Lung microvascular endothelial cell (primary cell): ENCODE measurements around the gene IRF3. TPM values are rescaled to one million over a fixed set of nuclear protein-coding genes. Genes with fewer than 3 reads are reported as not detected.
"Not testable (repeated sequence)": the region's sequence is repeated elsewhere in the genome, so short reads cannot be mapped to it uniquely, and the experiment has no call there.

ENCODE experiments used
- DNase-seq, 2 donors: peaks; one replicate each; pipeline versions ENCODE4 v3.0.0 to v3.0.0-alpha.2; 2010; ENCODE audit warnings: low read depth in 2 of 2
- total RNA-seq: library from RNA; depleted of rRNA; stranded (reverse); fragments of >200 nt; gene quantifications from 2 replicates; pipeline ENCODE4 v1.2.1, GENCODE V29; 2014

Gene IRF3
- total RNA-seq, 1 donor from 2014 or later = 43.1 TPM

DNA sequence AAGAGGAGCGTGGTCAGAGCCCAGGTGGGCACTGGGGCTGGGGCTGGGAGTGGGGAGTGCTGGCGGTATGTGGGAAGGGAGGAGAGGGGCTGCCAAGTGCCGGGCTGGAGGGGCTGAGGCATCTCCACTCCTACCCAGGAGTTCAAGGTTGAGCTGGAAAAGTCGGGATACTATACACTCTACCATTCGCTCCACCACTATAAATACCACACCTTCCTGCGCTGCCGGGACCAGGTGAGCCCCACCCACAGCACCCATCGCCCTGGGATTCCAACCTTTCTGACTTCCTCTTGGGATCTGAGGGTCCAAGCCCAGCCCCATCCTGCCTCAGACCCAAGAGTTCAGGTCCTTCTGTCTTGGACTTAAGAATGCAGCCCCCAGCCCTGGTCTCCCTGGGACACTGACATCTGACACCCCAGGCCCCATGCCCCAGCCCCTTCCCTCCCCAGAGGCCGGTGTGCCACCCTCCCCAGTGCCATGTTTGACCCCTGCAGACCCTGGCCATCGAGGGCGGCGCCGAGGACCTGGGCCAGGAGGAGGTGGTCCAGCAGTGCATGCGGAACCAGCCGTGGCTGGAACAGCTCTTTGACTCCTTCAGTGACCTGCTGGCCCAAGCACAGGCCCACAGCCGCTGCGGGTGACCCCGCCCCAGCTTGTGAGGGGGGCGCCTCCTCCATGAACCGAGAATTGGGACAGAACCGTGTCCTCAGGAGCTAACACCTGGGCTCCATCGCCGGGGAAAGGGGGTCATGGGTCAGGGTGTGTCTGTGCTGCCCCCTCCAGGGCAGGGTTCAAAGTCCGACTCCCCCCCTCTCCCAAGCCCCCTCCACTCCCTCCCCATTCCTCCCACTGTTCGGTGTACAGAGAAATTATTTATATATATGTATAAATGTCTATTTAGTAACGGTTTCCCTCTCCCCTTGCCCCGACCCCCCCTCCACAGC is 40.4 kb downstream of the IRF3 start:
- no peak for DNase-seq

DNA sequence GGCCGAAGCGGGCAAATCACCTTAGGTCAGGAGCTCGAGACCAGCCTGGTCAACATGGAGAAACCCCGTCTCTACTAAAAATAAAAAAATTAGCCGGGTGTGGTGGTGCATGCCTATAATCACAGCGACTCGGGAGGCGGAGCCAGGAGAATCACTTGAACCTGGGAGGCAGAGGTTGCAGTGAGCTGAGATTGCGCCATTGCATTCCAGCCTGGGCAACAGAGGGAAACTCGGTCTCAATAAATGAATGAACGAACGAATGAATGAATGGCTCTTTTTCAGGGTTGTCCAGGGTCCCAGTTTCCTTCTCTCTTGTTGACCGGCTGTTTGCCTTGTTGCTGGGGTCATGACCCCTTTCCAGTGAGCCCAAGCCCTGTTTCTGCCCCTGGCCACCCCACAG is 47.8 kb downstream of the IRF3 start:
- not testable (repeated sequence) for DNase-seq

DNA sequence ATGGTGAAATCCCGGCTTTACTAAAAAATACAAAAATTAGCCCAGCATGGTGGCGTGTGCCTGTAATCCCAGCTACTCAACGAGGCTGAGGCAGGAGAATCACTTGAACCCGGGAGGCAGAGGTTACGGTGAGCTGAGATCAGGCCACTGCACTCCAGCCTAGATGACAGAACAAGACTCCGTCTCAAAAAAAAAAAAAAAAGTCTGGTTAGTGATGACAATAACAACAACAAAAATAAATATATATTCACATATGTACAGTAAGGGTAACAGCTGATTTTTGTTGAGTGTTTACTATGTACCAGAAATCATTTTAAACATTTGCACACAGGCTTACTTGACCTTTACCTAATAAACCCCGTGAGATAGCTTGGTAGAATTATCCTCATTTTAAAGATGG is 48.7 kb downstream of the IRF3 start:
- no peak for DNase-seq

DNA sequence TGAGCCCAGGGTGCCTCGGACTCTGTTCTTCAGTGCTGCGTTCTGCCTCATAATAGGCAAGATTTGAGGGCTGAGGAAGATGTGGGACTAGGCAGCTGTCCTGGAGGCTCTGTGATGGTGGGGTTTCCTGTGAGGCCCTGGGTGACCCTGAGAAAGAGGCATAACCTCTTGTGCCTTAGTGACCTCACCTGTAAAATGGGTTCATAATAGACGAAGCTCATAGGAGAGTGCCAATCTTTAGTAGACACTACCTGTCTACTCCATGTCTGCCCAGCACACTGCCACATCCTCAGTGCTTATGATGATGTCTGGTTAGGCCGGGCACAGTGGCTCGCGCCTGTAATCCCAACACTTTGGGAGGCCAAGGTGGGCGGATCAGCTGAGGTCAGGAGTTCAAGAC is 49.1 kb downstream of the IRF3 start:
- no peak for DNase-seq

DNA sequence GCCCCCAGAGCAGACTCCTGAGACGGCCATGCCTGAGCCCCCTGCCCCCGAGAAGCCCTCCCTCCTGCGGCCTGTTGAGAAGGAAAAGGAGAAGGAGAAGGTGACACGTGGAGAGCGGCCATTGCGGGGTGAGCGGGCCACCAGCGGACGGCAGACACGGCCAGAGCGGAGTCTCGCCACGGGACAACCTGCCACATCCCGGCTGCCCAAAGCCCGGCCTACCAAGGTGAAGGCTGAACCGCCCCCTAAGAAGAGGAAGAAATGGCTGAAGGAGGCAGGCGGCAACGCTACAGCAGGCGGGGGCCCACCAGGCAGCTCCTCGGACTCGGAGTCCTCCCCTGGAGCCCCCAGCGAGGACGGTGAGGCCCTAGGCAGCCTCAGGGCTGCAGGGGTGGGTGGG is 49.8 kb downstream of the IRF3 start:
- no peak for DNase-seq

DNA sequence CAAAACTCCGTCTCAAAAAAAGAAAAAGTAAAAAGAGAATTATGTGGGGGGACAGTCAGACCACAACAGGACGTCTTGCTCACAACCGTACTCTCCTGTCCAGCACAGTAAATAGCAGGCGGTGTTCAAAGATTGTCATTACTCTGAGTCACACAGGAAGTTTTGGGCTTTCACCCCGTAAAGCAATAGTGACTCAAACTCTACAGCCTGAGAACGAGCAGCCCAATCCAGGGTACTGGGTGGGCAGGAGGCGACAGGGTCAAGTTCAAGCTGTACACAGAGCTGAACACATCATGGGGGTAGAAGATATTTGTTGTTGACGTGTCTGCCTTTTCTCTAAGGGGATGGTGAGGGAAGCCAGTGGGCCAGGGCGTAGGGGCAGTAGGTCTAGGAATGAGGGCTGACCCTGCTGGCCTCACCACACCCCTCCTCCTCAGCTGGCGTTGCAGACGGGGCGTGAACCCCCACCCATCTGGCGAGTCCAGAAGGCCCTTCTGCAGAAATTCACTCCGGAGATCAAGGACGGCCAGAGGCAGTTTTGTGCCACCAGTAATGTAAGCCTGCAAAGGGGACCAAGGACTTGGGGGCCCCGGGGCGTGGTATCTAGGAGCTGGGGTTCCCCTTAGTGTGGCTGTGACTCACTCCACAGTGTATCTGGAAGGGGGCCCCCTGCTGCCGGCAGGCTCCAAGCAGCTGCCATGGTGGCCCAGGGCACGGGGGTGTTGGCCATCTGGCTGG is 51.4 kb downstream of the IRF3 start:
- peak; percentile 64 to 95 for DNase-seq

DNA sequence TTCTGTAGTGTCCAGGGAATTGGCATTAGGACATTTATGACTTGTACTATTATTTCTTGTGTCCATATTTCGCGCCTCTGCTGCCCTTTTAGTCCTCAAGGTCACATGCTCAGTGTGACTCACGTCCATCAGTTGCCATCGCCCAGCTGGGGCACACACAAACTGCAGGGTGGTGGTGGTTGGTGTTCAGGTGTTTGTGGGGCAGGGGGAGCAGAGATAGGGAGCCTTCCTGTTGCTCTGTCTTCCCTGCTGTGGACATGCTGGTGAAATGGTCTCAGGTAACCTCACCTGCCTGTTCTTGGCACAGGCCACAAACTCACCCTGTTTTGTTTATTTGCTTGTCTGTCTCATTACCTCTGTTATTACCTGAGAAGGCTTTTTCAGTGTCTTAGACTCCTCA is 52.3 kb downstream of the IRF3 start:
- DNase-seq = peak; percentile 58 to 73

Other genes with a start within 250 kb of the IRF3 start
- gene PTH2, start 242.4 kb downstream of the IRF3 start, total RNA-seq = not detected in 2 replicates
- gene GFY, start 240.5 kb downstream of the IRF3 start, total RNA-seq = not detected in 2 replicates
- gene SLC17A7, start 224.3 kb downstream of the IRF3 start, total RNA-seq = under 0.01 and 0.20 TPM in 2 replicates
- 115 and 140 TPM in 2 replicates for gene PIH1D1, start 214.0 kb downstream of the IRF3 start, total RNA-seq
- gene ALDH16A1, start 212.6 kb downstream of the IRF3 start, total RNA-seq = 32.3 and 49.6 TPM in 2 replicates
- 0.79 and 0.87 TPM in 2 replicates for gene FLT3LG, start 191.6 kb downstream of the IRF3 start, total RNA-seq
- 3,685 and 3,947 TPM in 2 replicates for gene RPL13A, start 178.2 kb downstream of the IRF3 start, total RNA-seq
- 2,677 and 3,620 TPM in 2 replicates for gene RPS11, start 169.4 kb downstream of the IRF3 start, total RNA-seq
- gene FCGRT, start 153.2 kb downstream of the IRF3 start, total RNA-seq = 72.6 and 193 TPM in 2 replicates
- 6.3 and 13.3 TPM in 2 replicates for gene RCN3, start 137.9 kb downstream of the IRF3 start, total RNA-seq
- 87.6 and 105 TPM in 2 replicates for gene NOSIP, start 85.3 kb downstream of the IRF3 start, total RNA-seq
- gene PRRG2, start 84.5 kb downstream of the IRF3 start, total RNA-seq = 4.6 and 12.5 TPM in 2 replicates
- 1.1 and 2.0 TPM in 2 replicates for gene PRR12, start 74.7 kb downstream of the IRF3 start, total RNA-seq
- gene RRAS, start 25.7 kb downstream of the IRF3 start, total RNA-seq = 18.1 and 18.3 TPM in 2 replicates
- 5.0 and 6.3 TPM in 2 replicates for gene SCAF1, start 23.6 kb downstream of the IRF3 start, total RNA-seq
- 3.4 and 4.8 TPM in 2 replicates for gene BCL2L12, start 76 bp upstream of the IRF3 start, total RNA-seq
- gene PRMT1, start 11.4 kb upstream of the IRF3 start, total RNA-seq = 257 and 308 TPM in 2 replicates
- gene ADM5, start 23.7 kb upstream of the IRF3 start, total RNA-seq = 0.22 and 0.40 TPM in 2 replicates
- gene CPT1C, start 25.3 kb upstream of the IRF3 start, total RNA-seq = 14.1 and 14.4 TPM in 2 replicates
- under 0.01 TPM in 2 replicates for gene TSKS, start 97.4 kb upstream of the IRF3 start, total RNA-seq
- 37.1 and 41.6 TPM in 2 replicates for gene AP2A1, start 101.1 kb upstream of the IRF3 start, total RNA-seq
- 11.6 and 14.3 TPM in 2 replicates for gene FUZ, start 147.4 kb upstream of the IRF3 start, total RNA-seq
- 7.6 and 9.9 TPM in 2 replicates for gene MED25, start 152.4 kb upstream of the IRF3 start, total RNA-seq
- 42.1 and 49.6 TPM in 2 replicates for gene PTOV1, start 185.3 kb upstream of the IRF3 start, total RNA-seq
- 25.5 and 27.4 TPM in 2 replicates for gene PNKP, start 201.7 kb upstream of the IRF3 start, total RNA-seq
- 5.7 and 8.1 TPM in 2 replicates for gene AKT1S1, start 211.5 kb upstream of the IRF3 start, total RNA-seq
- gene TBC1D17, start 211.8 kb upstream of the IRF3 start, total RNA-seq = 6.1 and 8.3 TPM in 2 replicates
- 0.40 and 1.7 TPM in 2 replicates for gene IL4I1, start 231.0 kb upstream of the IRF3 start, total RNA-seq